IMR-90 (cell line): ENCODE data around the gene GIMAP7. TPM values are rescaled to one million over a fixed set of nuclear protein-coding genes. Genes with fewer than 3 reads are reported as not detected.

Source experiments
- ATAC-seq: fragments of 200-7000 bp; cut with Tn5 transposase; 2 replicates; pipeline ENCODE4 v1.9.1; 2020; ENCODE audit warnings: low read depth, mild to moderate bottlenecking, moderate library complexity
- BruUV-seq: library from RNA; stranded (reverse); fragments of 400-500 nt; replicated peaks from 2 replicates; lab custom pipeline; 2021; lab: Mats Ljungman, UMichigan
- CTCF ChIA-PET: fragments of 300-600 bp; formaldehyde crosslinking; extraction: SDS; loops from one replicate; lab custom pipeline; 2021; ENCODE audit warnings: antibody characterized with exemption; lab: Yijun Ruan, JAX
- POLR2A ChIA-PET: fragments of 300-600 bp; sonication (Branson Sonifier 250); formaldehyde crosslinking; loops from one replicate; lab custom pipeline; 2022; ENCODE audit warnings: antibody characterized with exemption; ENCODE audit not compliant: unreplicated experiment; lab: Charles Lee
- DNase-seq: peaks from one replicate; pipeline ENCODE4 v3.0.0; 2013
- H2AFZ ChIP-seq: replicated peaks from 2 replicates; pipeline ENCODE3; 2013; ENCODE audit warnings: low read length, mild to moderate bottlenecking; ENCODE audit not compliant: poor library complexity
- H2AK5ac ChIP-seq: 2 replicates; pipeline ENCODE4 v1.6.1; 2013; ENCODE audit warnings: low read depth, low read length, inconsistent platforms
- H2AK9ac ChIP-seq: replicated peaks from 2 replicates; pipeline ENCODE3; 2013; ENCODE audit warnings: mild to moderate bottlenecking, low read depth, low read length, moderate library complexity; ENCODE audit not compliant: poor library complexity
- H2BK120ac ChIP-seq: 2 replicates; pipeline ENCODE4 v1.6.1; 2013; ENCODE audit warnings: low read depth, low read length, inconsistent platforms
- H2BK15ac ChIP-seq: 3 replicates; pipeline ENCODE4 v1.6.1; 2013; ENCODE audit warnings: low read depth, low read length, inconsistent platforms
- H2BK20ac ChIP-seq: 2 replicates; pipeline ENCODE4 v1.6.1; 2013; ENCODE audit warnings: low read depth, mild to moderate bottlenecking, inconsistent platforms, low read length, moderate library complexity
- H2BK5ac ChIP-seq: 2 replicates; pipeline ENCODE4 v1.6.1; 2013; ENCODE audit warnings: mild to moderate bottlenecking, low read depth, low read length, inconsistent platforms; ENCODE audit not compliant: poor library complexity, severe bottlenecking
- H3K14ac ChIP-seq: replicated peaks from 2 replicates; pipeline ENCODE4 v1.6.1; 2013; ENCODE audit warnings: low read depth, low read length, inconsistent platforms
- H3K18ac ChIP-seq: 2 replicates; pipeline ENCODE4 v1.6.1; 2013; ENCODE audit warnings: low read depth, low read length, control low read depth
- H3K23ac ChIP-seq: 2 replicates; pipeline ENCODE4 v1.6.1; 2013; ENCODE audit warnings: low read depth, low read length, inconsistent platforms
- H3K27ac ChIP-seq: 2 replicates; pipeline ENCODE4 v1.5.1; 2013; ENCODE audit warnings: mild to moderate bottlenecking, control low read depth, low read length; ENCODE audit not compliant: insufficient read depth
- H3K27me3 ChIP-seq: 2 replicates; pipeline ENCODE4 v1.6.1; 2013; ENCODE audit warnings: low read length; ENCODE audit not compliant: control insufficient read depth, insufficient read depth
- H3K36me3 ChIP-seq: 2 replicates; pipeline ENCODE4 v1.6.1; 2013; ENCODE audit warnings: low read length, mixed read lengths; ENCODE audit not compliant: control insufficient read depth, insufficient read depth
- H3K4ac ChIP-seq: 2 replicates; pipeline ENCODE4 v1.6.1; 2013; ENCODE audit warnings: low read depth, low read length, inconsistent platforms
- H3K4me1 ChIP-seq: 2 replicates; pipeline ENCODE4 v1.6.1; 2013; ENCODE audit warnings: low read length, mixed read lengths; ENCODE audit not compliant: control insufficient read depth, insufficient read depth
- H3K4me2 ChIP-seq: 2 replicates; pipeline ENCODE4 v1.6.1; 2013; ENCODE audit warnings: low read depth, mild to moderate bottlenecking, control low read depth, low read length, moderate library complexity
- H3K4me3 ChIP-seq: 2 replicates; pipeline ENCODE4 v1.5.1; 2013; ENCODE audit warnings: low read depth, mild to moderate bottlenecking, control low read depth, low read length, moderate library complexity; ENCODE audit not compliant: insufficient read depth
- H3K56ac ChIP-seq: 2 replicates; pipeline ENCODE4 v1.6.1; 2013; ENCODE audit warnings: low read length, inconsistent platforms; ENCODE audit not compliant: insufficient read depth; ENCODE audit errors: extremely low read depth
- H3K79me1 ChIP-seq, 2 experiments: 2 replicates each; pipeline ENCODE4 v1.6.1; 2013; ENCODE audit warnings: low read length in 2 of 2, inconsistent platforms in 1 of 2, low read depth in 1 of 2
- H3K9ac ChIP-seq: 2 replicates; pipeline ENCODE4 v1.6.1; 2013; ENCODE audit warnings: low read depth, low read length, control low read depth
- H3K9me1 ChIP-seq: 2 replicates; pipeline ENCODE4 v1.6.1; 2013; ENCODE audit warnings: low read length, inconsistent platforms; ENCODE audit not compliant: insufficient read depth
- H3K9me3 ChIP-seq: 2 replicates; pipeline ENCODE4 v1.6.1; 2013; ENCODE audit warnings: low read length; ENCODE audit not compliant: control insufficient read depth, insufficient read depth
- H4K20me1 ChIP-seq: 2 replicates; pipeline ENCODE4 v1.6.1; 2013; ENCODE audit warnings: low read length, inconsistent platforms; ENCODE audit not compliant: insufficient read depth
- H4K5ac ChIP-seq: 2 replicates; pipeline ENCODE4 v1.6.1; 2013; ENCODE audit warnings: mild to moderate bottlenecking, low read depth, low read length, control low read depth
- H4K8ac ChIP-seq, 2 experiments: 2 replicates each; pipeline ENCODE4 v1.6.1; 2013; ENCODE audit warnings: low read depth in 2 of 2, low read length in 2 of 2, control low read depth in 1 of 2, inconsistent platforms in 1 of 2
- H4K91ac ChIP-seq: 2 replicates; pipeline ENCODE4 v1.6.1; 2013; ENCODE audit warnings: low read depth, low read length, inconsistent platforms; ENCODE audit not compliant: insufficient read depth
- ELK1 ChIP-seq: fragments of 150-350 bp; IDR thresholded peaks from 2 replicates; pipeline ENCODE4 v1.6.1; 2016; ENCODE audit warnings: low read depth, mild to moderate bottlenecking, low read length, moderate library complexity, borderline replicate concordance
- FOS ChIP-seq: fragments of 150-350 bp; IDR thresholded peaks from 2 replicates; pipeline ENCODE4 v1.6.1; 2016; ENCODE audit warnings: low read depth, low read length
- NFE2L2 ChIP-seq: fragments of 150-350 bp; IDR thresholded peaks from 2 replicates; pipeline ENCODE4 v1.6.1; 2016; ENCODE audit warnings: low read depth, mild to moderate bottlenecking, low read length
- RCOR1 ChIP-seq: IDR thresholded peaks from 2 replicates; pipeline ENCODE4 v1.6.1; 2012; ENCODE audit warnings: mild to moderate bottlenecking, low read length, improper control_type of control experiment; ENCODE audit not compliant: insufficient replicate concordance
- WGBS, 2 experiments: methylation state at CpG; one replicate each; pipeline versions ENCODE4 v1.1.5 to v1.1.7; 2013; ENCODE audit warnings: missing lambda C conversion rate in 2 of 2; ENCODE audit not compliant: insufficient read length in 1 of 2; ENCODE audit errors: extremely low coverage in 2 of 2; 5-methylcytosine and 5-hydroxymethylcytosine counted together
- dilution Hi-C: fragments of 300-500 bp; cut with HindIII; formaldehyde crosslinking; loops from one replicate; pipeline ENCODE4 v1.14.3; 2018; ENCODE audit warnings: low sequenced_read_pairs; ENCODE audit not compliant: unreplicated experiment
- in situ Hi-C: fragments of 300-500 bp; cut with MboI; formaldehyde crosslinking; loops from 3 replicates; pipeline ENCODE4 v1.14.3; 2019; ENCODE audit warnings: low sequenced_read_pairs, inconsistent platforms, mixed read lengths
- intact Hi-C: fragments of 100-400 bp; cut with micrococcal nuclease; formaldehyde crosslinking; loops from 2 replicates; pipeline ENCODE4 v1.10.0; 2022
- polyA plus RNA-seq, 3 experiments: library from polyadenylated mRNA; depleted of rRNA; stranded (reverse); fragments of >200 nt; gene quantifications; 2 replicates each; pipeline ENCODE4 v1.2.3, GENCODE V29; 2012; ENCODE audit warnings: low replicate concordance in 1 of 3
- total RNA-seq: library from RNA; depleted of rRNA; stranded (reverse); fragments of >200 nt; gene quantifications from 2 replicates; pipeline ENCODE4 v1.2.3, GENCODE V29; 2012

The GIMAP7 gene
- total and polyA plus RNA-seq, 2 of the 4 experiments (the other 2 are of a cell fraction) = not detected

- Histone ChIP-seq H3K4me1 (no peaks in the 10 kb centered on the region), H4K91ac (no peak overlapping the region), H2BK15ac (no peak overlapping the region), H4K8ac (no peak overlapping the region), H2AK9ac (no peak overlapping the region), H3K36me3 (no peaks in the 10 kb centered on the region), H2BK20ac (no peak overlapping the region), H3K56ac (no peak overlapping the region), H3K4me3 (no peak overlapping the region), H2AFZ (no peak overlapping the region), H3K4ac (no peak overlapping the region), H2BK120ac (no peak overlapping the region), H3K9me3 (peaks cover 17% of the 10 kb centered on the region), H2AK5ac (no peak overlapping the region), H3K79me1 (no peaks in the 10 kb centered on the region), H3K14ac (no peak overlapping the region), H3K27me3 (no peaks in the 10 kb centered on the region), H4K5ac (no peak overlapping the region), H2BK5ac (no peak overlapping the region), H3K4me2 (no peak overlapping the region), H3K18ac (no peak overlapping the region), H4K20me1 (no peaks in the 10 kb centered on the region), H3K9ac (no peak overlapping the region), H3K23ac (no peak overlapping the region), H3K27ac (no peak overlapping the region), H3K9me1 (no peaks in the 10 kb centered on the region)
- dilution Hi-C loops = no loop called here
- in situ Hi-C loops = no loop called here
- TF ChIP-seq RCOR1 = no peak
- TF ChIP-seq FOS = no peak
- no peak for TF ChIP-seq NFE2L2
- no peak for TF ChIP-seq ELK1
- CTCF ChIA-PET = no interaction called here
- DNase-seq (no peak), ATAC-seq (no peak)
- POLR2A ChIA-PET = no interaction called here
- intact Hi-C loops = no loop called here
- BruUV-seq = no TSS peak
- no CpG with 5 or more reads among the region's 1 CpG for whole genome bisulfite sequencing, 2 experiments
Measured at GRCh38 chr7:150531704-150532103, 17.0 kb downstream of the GIMAP7 start.
